Bronchial epithelial cell (primary cell): ENCODE results near the gene TAT. TPM values are rescaled to one million over a fixed set of nuclear protein-coding genes. Genes with fewer than 3 reads are reported as not detected.

Experiments used
- DNase-seq: peaks from one replicate; pipeline ENCODE4 v3.0.0-alpha.2; 2010; ENCODE audit warnings: low read depth
- FAIRE-seq: peaks from 2 replicates; lab custom pipeline; 2011; peaks lifted over from hg19 to GRCh38; lab: Jason Lieb, UNC
- H3K27me3 ChIP-seq: 2 replicates; pipeline ENCODE4 v1.5.1; 2011; ENCODE audit warnings: low read length; ENCODE audit not compliant: control insufficient read depth, insufficient read depth
- H3K36me3 ChIP-seq: 2 replicates; pipeline ENCODE4 v1.5.1; 2011; ENCODE audit warnings: low read length; ENCODE audit not compliant: control insufficient read depth, insufficient read depth
- H3K4me3 ChIP-seq: 2 replicates; pipeline ENCODE4 v1.5.1; 2011; ENCODE audit warnings: mild to moderate bottlenecking, low read depth, low read length, control low read depth
- CTCF ChIP-seq: IDR thresholded peaks from 2 replicates; pipeline ENCODE4 v1.5.1; 2011; ENCODE audit warnings: mild to moderate bottlenecking, moderate library complexity, low read length, control low read depth, inconsistent platforms; ENCODE audit not compliant: insufficient read depth, severe bottlenecking
- total RNA-seq: library from RNA; depleted of rRNA; stranded (reverse); fragments of >200 nt; gene quantifications from 2 replicates; pipeline ENCODE4 v1.2.1, GENCODE V29; 2014

TAT gene
- total RNA-seq, 1 donor from 2014 or later: not detected

GRCh38 chr16:71555230-71555891 lies 21.5 kb downstream of the TAT start:
- DNase-seq (peak; percentile 45), FAIRE-seq (no peak)
- Histone ChIP-seq H3K27me3 (no peaks in the 10 kb centered on the region), H3K36me3 (no peaks in the 10 kb centered on the region), H3K4me3 (no peak overlapping the region)
- no peak for TF ChIP-seq CTCF

- no peak overlapping the region for H3K4me3 ChIP-seq
- FAIRE-seq (peak; percentile 18), DNase-seq (no peak)
- H3K36me3 ChIP-seq: no peaks in the 10 kb centered on the region
- no peak for TF ChIP-seq CTCF
- no peaks in the 10 kb centered on the region for H3K27me3 ChIP-seq
Observed at GRCh38 chr16:71552698-71553503, 24.0 kb downstream of the TAT start.

- Histone ChIP-seq H3K36me3 (no peaks in the 10 kb centered on the region), H3K27me3 (no peaks in the 10 kb centered on the region), H3K4me3 (no peak overlapping the region)
- no peak for DNase-seq
- FAIRE-seq: no peak
- no peak for TF ChIP-seq CTCF
Observed at GRCh38 chr16:71547168-71547567, 29.7 kb downstream of the TAT start.

GRCh38 chr16:71542377-71542776 lies 34.5 kb downstream of the TAT start:
- FAIRE-seq: no peak
- Histone ChIP-seq H3K4me3 (no peak overlapping the region), H3K36me3 (no peaks in the 10 kb centered on the region), H3K27me3 (no peaks in the 10 kb centered on the region)
- peak; percentile 75 for TF ChIP-seq CTCF
- DNase-seq: peak; percentile 73

GRCh38 chr16:71537643-71538042 lies 39.2 kb downstream of the TAT start:
- peak; percentile 82 for TF ChIP-seq CTCF
- FAIRE-seq: peak; percentile 99

More at GRCh38 chr16:71537643-71538042, 39.2 kb downstream of the TAT start:
- H3K4me3 ChIP-seq: no peak overlapping the region
- DNase-seq: peak; percentile 60
- no peaks in the 10 kb centered on the region for H3K36me3 ChIP-seq
- no peaks in the 10 kb centered on the region for H3K27me3 ChIP-seq
